Measurements from ENCODE around the gene IL21R.
"Not testable (repeated sequence)": the region's sequence is repeated elsewhere in the genome, so short reads cannot be mapped to it uniquely, and the experiment has no call there.

IL21R gene

GRCh38 chr16:27400751-27401620, 988 bp upstream of the IL21R start:
- DNase-seq (ENCODE audit: low read depth in 2 of 2), result no peak

- no peak for DNase-seq (ENCODE audit: low read depth in 2 of 2)
These were observed 592 bp downstream of the IL21R start for GRCh38 chr16:27402569-27402963.

- DNase-seq (ENCODE audit: low read depth in 2 of 2), result no peak
These were observed 1.1 kb downstream of the IL21R start for GRCh38 chr16:27402964-27403600.

GRCh38 chr16:27403601-27403992, 1.6 kb downstream of the IL21R start:
- DNase-seq (ENCODE audit: low read depth in 2 of 2), result no peak

- DNase-seq (ENCODE audit: low read depth in 2 of 2), result no peak
These were observed 2.3 kb downstream of the IL21R start for GRCh38 chr16:27404163-27404823.

- DNase-seq (ENCODE audit: low read depth in 2 of 2), result peak in 1 of 2 donors; percentile 64
These were observed 3.8 kb downstream of the IL21R start for GRCh38 chr16:27405546-27406451.

GRCh38 chr16:27406511-27407128, 4.6 kb downstream of the IL21R start:
- no peak for DNase-seq (ENCODE audit: low read depth in 2 of 2)

- DNase-seq (ENCODE audit: low read depth in 2 of 2), result no peak
These were observed 5.2 kb downstream of the IL21R start for GRCh38 chr16:27407133-27407532.

- DNase-seq (ENCODE audit: low read depth in 2 of 2), result peak; percentile 48
These were observed 6.1 kb downstream of the IL21R start for GRCh38 chr16:27408012-27408601.

GRCh38 chr16:27408602-27409031, 6.6 kb downstream of the IL21R start:
- DNase-seq (ENCODE audit: low read depth in 2 of 2), result no peak

- DNase-seq (ENCODE audit: low read depth in 2 of 2), result not testable (repeated sequence)
These were observed 8.0 kb downstream of the IL21R start for GRCh38 chr16:27409958-27410357.

- no peak for DNase-seq (ENCODE audit: low read depth in 2 of 2)
These were observed 8.8 kb downstream of the IL21R start for GRCh38 chr16:27410761-27411160.

- DNase-seq (ENCODE audit: low read depth in 2 of 2), result no peak
These were observed 12.0 kb downstream of the IL21R start for GRCh38 chr16:27413956-27414355.

GRCh38 chr16:27414788-27415431, 12.9 kb downstream of the IL21R start:
- DNase-seq (ENCODE audit: low read depth in 2 of 2), result no peak

GRCh38 chr16:27417047-27417671, 15.2 kb downstream of the IL21R start:
- DNase-seq (ENCODE audit: low read depth in 2 of 2), result no peak

GRCh38 chr16:27421961-27422740, 20.2 kb downstream of the IL21R start:
- DNase-seq (ENCODE audit: low read depth in 2 of 2), result no peak

GRCh38 chr16:27424772-27425498, 23.0 kb downstream of the IL21R start:
- DNase-seq (ENCODE audit: low read depth in 2 of 2), result no peak

GRCh38 chr16:27425961-27426360, 24.0 kb downstream of the IL21R start:
- no peak for DNase-seq (ENCODE audit: low read depth in 2 of 2)

Measured in stimulated activated CD8-positive, alpha-beta memory T cell treated with anti-CD3 and anti-CD28 coated beads, Interleukin-7, amount 100 ng/mL, for 4 hours (primary cell).